Peyer's patch (tissue), 4 donors: ENCODE measurements around the gene SLC24A4. TPM values are rescaled to one million over a fixed set of nuclear protein-coding genes. Genes with fewer than 3 reads are reported as not detected.

ENCODE experiments used
- DNase-seq, 3 donors: peaks; one replicate each; pipeline ENCODE4 v3.0.0-alpha.2; 2017 to 2019
- H3K27ac ChIP-seq, 4 donors: fragments of 200-600 bp; sonication (generic); one replicate each; pipeline ENCODE4 v1.5.1; 2016 to 2019
- H3K27me3 ChIP-seq, 2 donors: fragments of 200-600 bp; sonication (generic); one replicate each; pipeline ENCODE4 v1.5.1; 2019
- H3K36me3 ChIP-seq, 3 donors: fragments of 200-600 bp; sonication (generic); one replicate each; pipeline ENCODE4 v1.5.1; 2016 to 2019
- H3K4me1 ChIP-seq, 4 donors: fragments of 200-600 bp; sonication (generic); one replicate each; pipeline ENCODE4 v1.5.1; 2016 to 2019
- H3K4me3 ChIP-seq, 4 donors: fragments of 200-600 bp; sonication (generic); 1 replicate in 3 of 4; 2 replicates in 1 of 4; pipeline ENCODE4 v1.5.1; 2016 to 2019; ENCODE audit warnings: mild to moderate bottlenecking in 1 of 4
- H3K9me3 ChIP-seq, 4 donors: fragments of 200-600 bp; sonication (generic); one replicate each; pipeline ENCODE4 v1.5.1; 2016 to 2019; ENCODE audit warnings: mild to moderate bottlenecking in 1 of 4
- POLR2A ChIP-seq, 2 donors: fragments of 450-650 bp; IDR thresholded peaks; one replicate each; pipeline ENCODE4 v1.5.1; 2017; ENCODE audit warnings: antibody characterized with exemption in 2 of 2, mild to moderate bottlenecking in 2 of 2, moderate library complexity in 2 of 2
- total RNA-seq, 4 donors: library from RNA; depleted of rRNA; stranded (reverse); fragments of >200 nt; gene quantifications; one replicate each; pipeline ENCODE4 v1.1.0, GENCODE V29; 2016
- TF ChIP-seq, protein P1 (sequence below), 6 experiments: fragments of 450-650 bp in 4 of 6; fragments of 200-600 bp in 2 of 6; sonication (generic) in 1 of 6; IDR thresholded peaks; one replicate each; pipeline ENCODE4 v1.5.1; 2017 to 2019; ENCODE audit warnings: antibody characterized with exemption in 6 of 6, mild to moderate bottlenecking in 3 of 6, moderate library complexity in 1 of 6

The SLC24A4 gene
- total RNA-seq, 4 donors from 2014 or later: 0.18 to 1.7 (median 0.54) TPM; not detected in 1

DNA sequence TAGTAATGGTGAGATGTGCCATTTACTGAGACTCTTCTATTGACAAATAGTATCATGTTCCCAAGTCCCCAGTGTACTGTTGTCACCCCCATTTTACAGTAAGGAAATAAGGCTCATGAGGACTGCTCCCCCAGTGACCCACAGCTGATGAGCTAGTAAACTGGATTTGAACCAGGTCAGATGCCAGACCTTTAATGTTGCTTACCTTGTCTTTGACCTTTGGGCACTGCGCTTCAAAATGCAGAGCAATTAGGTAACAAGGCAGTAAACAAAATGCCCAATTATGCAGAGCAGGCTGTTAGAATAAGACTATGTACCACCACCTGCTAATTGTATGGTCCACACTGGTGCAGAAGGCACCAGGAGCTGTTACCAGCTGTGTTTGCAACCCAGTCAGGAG lies 152.1 kb downstream of the SLC24A4 start:
- no peaks in the 10 kb centered on the region for H3K27me3 ChIP-seq
- no peaks in the 10 kb centered on the region for H3K36me3 ChIP-seq
- no peaks in the 10 kb centered on the region for H3K4me1 ChIP-seq
- no peak overlapping the region for H3K4me3 ChIP-seq
- TF ChIP-seq POLR2A (IDR thresholded peaks at IDR 0.05): no peak
- TF ChIP-seq, protein P1, sequence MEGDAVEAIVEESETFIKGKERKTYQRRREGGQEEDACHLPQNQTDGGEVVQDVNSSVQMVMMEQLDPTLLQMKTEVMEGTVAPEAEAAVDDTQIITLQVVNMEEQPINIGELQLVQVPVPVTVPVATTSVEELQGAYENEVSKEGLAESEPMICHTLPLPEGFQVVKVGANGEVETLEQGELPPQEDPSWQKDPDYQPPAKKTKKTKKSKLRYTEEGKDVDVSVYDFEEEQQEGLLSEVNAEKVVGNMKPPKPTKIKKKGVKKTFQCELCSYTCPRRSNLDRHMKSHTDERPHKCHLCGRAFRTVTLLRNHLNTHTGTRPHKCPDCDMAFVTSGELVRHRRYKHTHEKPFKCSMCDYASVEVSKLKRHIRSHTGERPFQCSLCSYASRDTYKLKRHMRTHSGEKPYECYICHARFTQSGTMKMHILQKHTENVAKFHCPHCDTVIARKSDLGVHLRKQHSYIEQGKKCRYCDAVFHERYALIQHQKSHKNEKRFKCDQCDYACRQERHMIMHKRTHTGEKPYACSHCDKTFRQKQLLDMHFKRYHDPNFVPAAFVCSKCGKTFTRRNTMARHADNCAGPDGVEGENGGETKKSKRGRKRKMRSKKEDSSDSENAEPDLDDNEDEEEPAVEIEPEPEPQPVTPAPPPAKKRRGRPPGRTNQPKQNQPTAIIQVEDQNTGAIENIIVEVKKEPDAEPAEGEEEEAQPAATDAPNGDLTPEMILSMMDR (IDR thresholded peaks at IDR 0.05): no peak
- peak overlapping the region in 1 of 4 donors; percentile 1 for H3K27ac ChIP-seq
- DNase-seq: no peak
- no peaks in the 10 kb centered on the region for H3K9me3 ChIP-seq

DNA sequence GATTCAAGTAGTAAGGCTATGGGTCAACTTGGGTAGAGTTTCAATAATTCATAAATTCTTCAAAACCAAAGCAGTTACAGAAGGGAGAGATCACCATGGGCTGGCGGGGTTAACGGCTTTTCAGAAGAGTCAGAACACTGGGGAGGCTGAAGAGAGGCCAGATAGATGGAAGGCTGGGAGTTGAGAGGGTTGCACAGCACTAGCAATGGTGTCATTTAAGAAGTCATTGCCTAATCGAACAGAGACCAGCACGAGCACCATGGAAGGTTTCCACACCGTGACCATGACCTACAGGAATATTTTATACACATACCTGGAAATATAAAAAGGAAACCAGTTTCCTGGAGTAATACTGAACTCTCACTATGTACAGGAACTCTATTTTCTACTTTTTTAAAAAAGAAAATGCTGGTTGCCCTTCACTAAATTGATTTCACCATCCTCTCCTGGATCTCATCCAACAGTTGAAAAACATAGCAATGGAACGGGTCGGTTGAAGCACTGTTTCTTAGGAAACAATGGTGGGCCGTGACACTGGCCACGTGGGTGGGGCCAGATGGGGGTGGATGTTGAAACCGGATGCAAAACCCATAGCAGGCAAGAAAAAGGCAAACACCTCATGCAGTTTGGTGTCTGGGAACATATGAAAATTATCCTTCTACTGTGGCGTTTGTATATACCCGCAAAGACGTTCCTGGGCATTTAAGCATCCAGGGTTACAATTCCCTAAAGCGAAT lies 152.7 kb downstream of the SLC24A4 start:
- H3K9me3 ChIP-seq: no peaks in the 10 kb centered on the region
- no peaks in the 10 kb centered on the region for H3K4me1 ChIP-seq
- H3K27ac ChIP-seq: peak overlapping the region in 1 of 4 donors; percentile 1
- H3K27me3 ChIP-seq: no peaks in the 10 kb centered on the region
- TF ChIP-seq POLR2A (IDR thresholded peaks at IDR 0.05): no peak
- TF ChIP-seq, protein P1 (IDR thresholded peaks at IDR 0.05): no peak
- no peak overlapping the region for H3K4me3 ChIP-seq
- H3K36me3 ChIP-seq: no peaks in the 10 kb centered on the region
- no peak for DNase-seq

DNA sequence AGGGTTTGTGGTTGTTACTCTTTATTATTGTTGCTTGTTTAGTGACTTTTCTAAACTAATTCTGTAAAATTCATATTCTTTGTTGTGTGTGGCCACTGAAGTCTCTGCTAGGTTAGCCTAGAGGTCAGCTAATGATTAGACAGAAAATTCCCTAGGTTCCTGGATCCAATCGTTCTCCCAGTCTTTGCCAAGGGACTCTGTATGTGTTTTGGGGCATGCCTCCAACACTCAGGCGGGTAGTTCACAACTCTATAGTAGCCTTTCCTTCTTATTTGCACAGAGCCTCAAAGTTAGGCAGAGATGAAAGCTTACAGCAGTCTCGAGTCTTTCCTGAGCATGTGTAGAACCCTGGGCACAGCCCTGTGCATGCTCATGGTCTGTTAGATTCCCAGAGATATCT lies 157.9 kb downstream of the SLC24A4 start:
- TF ChIP-seq, protein P1 (IDR thresholded peaks at IDR 0.05): no peak
- TF ChIP-seq POLR2A (IDR thresholded peaks at IDR 0.05): no peak
- H3K36me3 ChIP-seq: no peaks in the 10 kb centered on the region
- DNase-seq: no peak
- no peaks in the 10 kb centered on the region for H3K27me3 ChIP-seq
- H3K9me3 ChIP-seq: no peaks in the 10 kb centered on the region
- no peak overlapping the region for H3K27ac ChIP-seq
- no peaks in the 10 kb centered on the region for H3K4me1 ChIP-seq
- no peak overlapping the region for H3K4me3 ChIP-seq

DNA sequence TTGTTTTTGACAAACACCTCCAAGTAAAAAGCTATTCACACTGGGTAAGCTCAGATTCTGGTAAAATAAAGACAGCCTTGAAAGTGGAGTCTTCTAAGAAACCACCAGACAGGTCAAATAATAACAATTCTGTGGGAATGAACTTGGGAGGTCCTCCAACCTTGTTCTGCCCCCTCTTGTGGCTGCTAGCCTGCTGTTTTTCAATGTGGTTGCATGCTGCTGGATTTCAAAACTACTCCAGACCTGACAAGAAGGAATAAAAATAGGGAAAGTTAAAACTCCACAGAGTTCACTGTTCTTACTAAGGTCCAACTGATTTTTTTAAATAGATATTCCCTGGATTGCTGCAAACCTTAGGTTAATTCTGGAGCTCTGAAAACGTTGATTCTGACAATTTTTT lies 158.4 kb downstream of the SLC24A4 start:
- Histone ChIP-seq H3K9me3 (no peaks in the 10 kb centered on the region), H3K36me3 (no peaks in the 10 kb centered on the region), H3K27me3 (no peaks in the 10 kb centered on the region), H3K27ac (no peak overlapping the region), H3K4me1 (no peaks in the 10 kb centered on the region), H3K4me3 (no peak overlapping the region)
- TF ChIP-seq, protein P1 (IDR thresholded peaks at IDR 0.05): no peak
- no peak for TF ChIP-seq POLR2A (IDR thresholded peaks at IDR 0.05)
- no peak for DNase-seq

DNA sequence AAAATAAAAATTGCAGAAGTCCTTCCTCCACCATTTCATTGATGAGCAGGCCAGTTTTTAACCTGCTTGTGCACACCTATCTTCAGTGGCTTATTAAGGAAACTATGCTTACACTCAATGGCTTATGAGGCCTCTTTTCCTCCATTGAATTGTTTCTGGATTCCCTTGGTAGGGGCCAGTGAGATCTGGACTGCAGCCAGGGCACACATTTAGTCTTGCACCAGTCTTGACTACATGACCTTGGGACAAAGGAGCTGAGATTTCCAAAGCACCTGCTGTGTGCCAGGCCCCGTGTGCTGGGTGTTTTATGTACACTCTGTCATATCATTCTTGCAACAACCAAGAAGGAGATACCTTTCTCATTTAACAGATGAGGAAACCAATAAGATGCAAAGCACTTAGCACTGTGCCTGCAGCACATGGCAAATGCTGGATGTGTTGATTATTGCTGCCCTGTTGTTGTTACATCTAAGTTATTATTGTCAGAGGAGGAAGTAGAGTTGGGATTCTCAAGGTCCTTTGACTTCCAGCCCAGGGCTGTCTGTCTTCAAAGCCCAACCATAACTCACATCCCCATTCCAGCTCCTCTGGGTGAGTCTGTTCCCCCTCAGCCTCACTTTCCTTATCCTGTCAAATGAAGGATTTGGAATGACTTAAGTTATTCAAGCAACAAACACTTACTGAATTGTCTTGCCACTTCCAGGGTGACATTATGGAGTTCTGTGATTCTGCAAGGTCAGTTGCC lies 159.0 kb downstream of the SLC24A4 start:
- no peaks in the 10 kb centered on the region for H3K27me3 ChIP-seq
- no peaks in the 10 kb centered on the region for H3K4me1 ChIP-seq
- no peaks in the 10 kb centered on the region for H3K9me3 ChIP-seq
- no peaks in the 10 kb centered on the region for H3K36me3 ChIP-seq
- H3K27ac ChIP-seq: no peak overlapping the region
- TF ChIP-seq, protein P1 (IDR thresholded peaks at IDR 0.05): no peak
- TF ChIP-seq POLR2A (IDR thresholded peaks at IDR 0.05): no peak
- no peak overlapping the region for H3K4me3 ChIP-seq
- DNase-seq: no peak
